Measurements from ENCODE around the gene SLC35F6. TPM values are rescaled to one million over a fixed set of nuclear protein-coding genes. Genes with fewer than 3 reads are reported as not detected.

SLC35F6 gene
- total and polyA plus RNA-seq, 2 donors (not counting 1 experiment from before 2014, with no cell fraction given): 10.4 to 15.2 TPM

- Mint-ChIP-seq H3K27me3 (peaks cover 6% of the 10 kb centered on the region), H3K27ac (no peak overlapping the region), H3K4me1 (no peaks in the 10 kb centered on the region), H3K4me3 (no peak overlapping the region), H3K9me3 (ENCODE audit: insufficient read depth) (no peaks in the 10 kb centered on the region)
- H4K20me1 ChIP-seq (ENCODE audit: control insufficient read depth, insufficient read depth, low read length, poor library complexity, severe bottlenecking): no peaks in the 10 kb centered on the region
- H3K27me3 ChIP-seq (replicated peaks in 1 of 4; ENCODE audit: control extremely low read depth in 1 of 4, control insufficient read depth in 3 of 4, insufficient read depth in 4 of 4, low read length in 3 of 4): peaks cover 0 to 4% (median 0%) of the 10 kb centered on the region in 4 experiments
- H3K9me3 ChIP-seq (ENCODE audit: control extremely low read depth in 1 of 3, control insufficient read depth in 2 of 3, insufficient read depth in 1 of 3, low read length in 2 of 3): no peaks in the 10 kb centered on the region
- no peaks in the 10 kb centered on the region for H3K4me1 ChIP-seq (ENCODE audit: control insufficient read depth in 2 of 2, insufficient read depth in 2 of 2, low read length in 2 of 2)
- H3K9ac ChIP-seq (ENCODE audit: low read length): no peak overlapping the region
- DNase-seq (no peak), ATAC-seq (ENCODE audit: low read depth) (no peak)
- H3K4me2 ChIP-seq (replicated peaks; ENCODE audit: low read depth, low read length, poor library complexity, severe bottlenecking): no peak overlapping the region
- intact Hi-C loops (cut with micrococcal nuclease): no loop called here
- TF ChIP-seq CTCF (IDR thresholded peaks at IDR 0.05) (no peak), EZH2 (IDR thresholded peaks at IDR 0.05; ENCODE audit: borderline replicate concordance, insufficient read depth, low read depth, low read length, poor library complexity, severe bottlenecking) (no peak)
- H3K27ac ChIP-seq (ENCODE audit: low read length in 2 of 2): no peak overlapping the region
- POLR2A ChIA-PET: no interaction called here
- H2AFZ ChIP-seq (ENCODE audit: insufficient read depth, low read depth, low read length, poor library complexity, severe bottlenecking): no peak overlapping the region
- 75% methylated on average over 11 of the region's 12 CpGs for WGBS (ENCODE audit: insufficient coverage)
- CTCF ChIA-PET: interaction anchor here (0.6 to 1.2 kb wide), 2 partner anchors 25 to 573 kb away, joined by 3 to 4 read pairs; no protein-coding TSS in a partner anchor
- H3K4me3 ChIP-seq (ENCODE audit: control extremely low read depth in 1 of 5, extremely low read depth in 1 of 5, insufficient read depth in 1 of 5, low read depth in 2 of 5, low read length in 4 of 5): no peak overlapping the region
- no peaks in the 10 kb centered on the region for H3K79me2 ChIP-seq (ENCODE audit: control insufficient read depth, insufficient read depth, low read length)
- H3K36me3 ChIP-seq (replicated peaks in 1 of 2; ENCODE audit: control extremely low read depth in 1 of 2, control insufficient read depth in 1 of 2, extremely low read depth in 1 of 2, insufficient read depth in 2 of 2, low read length in 1 of 2): no peaks in the 10 kb centered on the region
Measured at GRCh38 chr2:26721115-26722032, 42.7 kb upstream of the SLC35F6 start.

- no peaks in the 10 kb centered on the region for H3K9me3 Mint-ChIP-seq (ENCODE audit: insufficient read depth)
- Histone ChIP-seq H3K79me2 (ENCODE audit: control insufficient read depth, insufficient read depth, low read length) (no peaks in the 10 kb centered on the region), H2AFZ (ENCODE audit: insufficient read depth, low read depth, low read length, poor library complexity, severe bottlenecking) (no peak overlapping the region), H3K36me3 (replicated peaks in 1 of 2; ENCODE audit: control extremely low read depth in 1 of 2, control insufficient read depth in 1 of 2, extremely low read depth in 1 of 2, insufficient read depth in 2 of 2, low read length in 1 of 2) (no peaks in the 10 kb centered on the region), H3K4me1 (ENCODE audit: control insufficient read depth in 2 of 2, insufficient read depth in 2 of 2, low read length in 2 of 2) (no peaks in the 10 kb centered on the region), H3K27me3 (replicated peaks in 1 of 4; ENCODE audit: control extremely low read depth in 1 of 4, control insufficient read depth in 3 of 4, insufficient read depth in 4 of 4, low read length in 3 of 4) (peaks cover 0 to 4% (median 0%) of the 10 kb centered on the region in 4 experiments), H3K4me2 (replicated peaks; ENCODE audit: low read depth, low read length, poor library complexity, severe bottlenecking) (no peak overlapping the region), H4K20me1 (ENCODE audit: control insufficient read depth, insufficient read depth, low read length, poor library complexity, severe bottlenecking) (no peaks in the 10 kb centered on the region), H3K27ac (ENCODE audit: low read length in 2 of 2) (no peak overlapping the region), H3K4me3 (ENCODE audit: control extremely low read depth in 1 of 5, extremely low read depth in 1 of 5, insufficient read depth in 1 of 5, low read depth in 2 of 5, low read length in 4 of 5) (no peak overlapping the region), H3K9ac (ENCODE audit: low read length) (no peak overlapping the region), H3K9me3 (ENCODE audit: control extremely low read depth in 1 of 3, control insufficient read depth in 2 of 3, insufficient read depth in 1 of 3, low read length in 2 of 3) (no peaks in the 10 kb centered on the region)
- WGBS (ENCODE audit: insufficient coverage): 80% methylated on average over 1 of the region's 1 CpG
- H3K4me3 Mint-ChIP-seq: no peak overlapping the region
- DNase-seq: no peak
- no peak for ATAC-seq (ENCODE audit: low read depth)
- CTCF ChIA-PET: no interaction called here
- POLR2A ChIA-PET: no interaction called here
- H3K27me3 Mint-ChIP-seq: peaks cover 9% of the 10 kb centered on the region
- no peak overlapping the region for H3K27ac Mint-ChIP-seq
- no peak for TF ChIP-seq CTCF (IDR thresholded peaks at IDR 0.05)
- TF ChIP-seq EZH2 (IDR thresholded peaks at IDR 0.05; ENCODE audit: borderline replicate concordance, insufficient read depth, low read depth, low read length, poor library complexity, severe bottlenecking): no peak
- intact Hi-C loops (cut with micrococcal nuclease): no loop called here
- H3K4me1 Mint-ChIP-seq: no peaks in the 10 kb centered on the region
Measured at GRCh38 chr2:26722328-26722727, 41.8 kb upstream of the SLC35F6 start.

All from B cell (primary cell).